Adrenal gland (tissue), 5 donors: ENCODE data around the gene HHAT.

Source experiments
- CTCF ChIP-seq, 6 experiments: fragments of 450-650 bp in 4 of 6; fragments of 200-600 bp in 2 of 6; sonication (generic) in 1 of 6; IDR thresholded peaks; 1 replicate in 5 of 6; 2 replicates in 1 of 6; pipeline versions ENCODE4 v1.5.1 to v1.8.0; 2016 to 2021; ENCODE audit warnings: antibody characterized with exemption in 6 of 6, mild to moderate bottlenecking in 2 of 6, moderate library complexity in 1 of 6
- POLR2A ChIP-seq, 2 donors: fragments of 450-650 bp; IDR thresholded peaks; one replicate each; pipeline ENCODE4 v1.6.1; 2017; ENCODE audit warnings: antibody characterized with exemption in 2 of 2, mild to moderate bottlenecking in 2 of 2, moderate library complexity in 1 of 2
- donor health status: DM: no; HTN: no; CAD: no.

GRCh38 chr1:210525716-210526454 lies 197.2 kb downstream of the HHAT start:
- TF ChIP-seq CTCF (IDR thresholded peaks at IDR 0.05) (no peak), POLR2A (IDR thresholded peaks at IDR 0.05) (no peak)
